WTC11 (cell line): ENCODE data around the gene PUSL1. TPM values are rescaled to one million over a fixed set of nuclear protein-coding genes. Genes with fewer than 3 reads are reported as not detected.

Source experiments
- ATAC-seq: fragments of 200-7000 bp; cut with Tn5 transposase; 2 replicates; pipeline ENCODE4 v1.10.0; 2021; ENCODE audit warnings: mild to moderate bottlenecking, moderate library complexity
- CTCF ChIA-PET: fragments of 300-600 bp; sonication (Branson Sonifier 250); formaldehyde crosslinking; loops from one replicate; lab custom pipeline; 2021; ENCODE audit warnings: antibody characterized with exemption; lab: Charles Lee
- POLR2A ChIA-PET: fragments of 350-600 bp; sonication (Branson Sonifier 250); formaldehyde crosslinking; loops from one replicate; lab custom pipeline; 2021; ENCODE audit warnings: antibody characterized with exemption; lab: Charles Lee
- DNase-seq: peaks from one replicate; pipeline ENCODE4 v3.0.0; 2021; ENCODE audit warnings: low spot score
- H3K27ac Mint-ChIP-seq: 2 replicates; pipeline ENCODE4 v1.8.0; 2021; ENCODE audit warnings: mixed read lengths
- H3K27me3 Mint-ChIP-seq: 2 replicates; pipeline ENCODE4 v1.8.0; 2021; ENCODE audit warnings: low read depth, mild to moderate bottlenecking, moderate library complexity, mixed read lengths
- H3K36me3 Mint-ChIP-seq: 2 replicates; pipeline ENCODE4 v1.8.0; 2021; ENCODE audit warnings: mixed read lengths
- H3K4me1 Mint-ChIP-seq: 2 replicates; pipeline ENCODE4 v1.8.0; 2022; ENCODE audit warnings: mixed read lengths
- H3K4me3 Mint-ChIP-seq: 2 replicates; pipeline ENCODE4 v1.8.0; 2021; ENCODE audit warnings: mild to moderate bottlenecking, moderate library complexity, mixed read lengths
- H3K9me3 Mint-ChIP-seq: 2 replicates; pipeline ENCODE4 v1.8.0; 2021; ENCODE audit warnings: mixed read lengths
- AR ChIP-seq: fragments of 250-450 bp; sonication (Bioruptor Pico); IDR thresholded peaks from 2 replicates; pipeline ENCODE4 v1.9.0; 2021; ENCODE audit warnings: mild to moderate bottlenecking
- CREM ChIP-seq: sonication (generic); formaldehyde crosslinking; IDR thresholded peaks from 2 replicates; pipeline ENCODE4 v1.8.1; 2022; ENCODE audit warnings: mild to moderate bottlenecking, missing genetic modification reagents, moderate library complexity
- E2F4 ChIP-seq: sonication (generic); formaldehyde crosslinking; IDR thresholded peaks from 2 replicates; pipeline ENCODE4 v1.8.1; 2022; ENCODE audit warnings: low read depth, mild to moderate bottlenecking, moderate library complexity, missing genetic modification reagents, borderline replicate concordance
- E2F5 ChIP-seq: sonication (generic); formaldehyde crosslinking; IDR thresholded peaks from 2 replicates; pipeline ENCODE4 v1.8.1; 2022; ENCODE audit warnings: mild to moderate bottlenecking, moderate library complexity, missing genetic modification reagents
- ELF4 ChIP-seq: sonication (generic); formaldehyde crosslinking; IDR thresholded peaks from 2 replicates; pipeline ENCODE4 v1.8.1; 2022; ENCODE audit warnings: low read depth, mild to moderate bottlenecking, moderate library complexity, missing genetic modification reagents
- EMX1 ChIP-seq: fragments of 250-450 bp; sonication (Bioruptor Pico); IDR thresholded peaks from 2 replicates; pipeline ENCODE4 v1.8.0; 2021; ENCODE audit warnings: mild to moderate bottlenecking
- JUN ChIP-seq: sonication (generic); formaldehyde crosslinking; IDR thresholded peaks from 2 replicates; pipeline ENCODE4 v1.8.0; 2023; ENCODE audit warnings: mild to moderate bottlenecking, missing genetic modification reagents
- MAX ChIP-seq: sonication (generic); formaldehyde crosslinking; IDR thresholded peaks from 2 replicates; pipeline ENCODE4 v1.8.0; 2022; ENCODE audit warnings: mild to moderate bottlenecking, missing genetic modification reagents
- MXD4 ChIP-seq: fragments of 250-450 bp; sonication (Bioruptor Pico); IDR thresholded peaks from 2 replicates; pipeline ENCODE4 v1.8.0; 2021; ENCODE audit warnings: mild to moderate bottlenecking, moderate library complexity, borderline replicate concordance
- MYBL2 ChIP-seq: sonication (generic); formaldehyde crosslinking; IDR thresholded peaks from 2 replicates; pipeline ENCODE4 v1.8.1; 2023; ENCODE audit warnings: mild to moderate bottlenecking, moderate library complexity, missing genetic modification reagents
- NFYB ChIP-seq: sonication (generic); formaldehyde crosslinking; conservative IDR thresholded peaks from 2 replicates; pipeline ENCODE4 v1.8.0; 2022; ENCODE audit warnings: low read depth, missing genetic modification reagents
- NR1H2 ChIP-seq: sonication (generic); formaldehyde crosslinking; IDR thresholded peaks from 2 replicates; pipeline ENCODE4 v1.9.0; 2021; ENCODE audit warnings: mild to moderate bottlenecking, moderate library complexity, missing genetic modification reagents
- TCF7 ChIP-seq: sonication (generic); formaldehyde crosslinking; IDR thresholded peaks from 2 replicates; pipeline ENCODE4 v1.8.0; 2022; ENCODE audit warnings: mild to moderate bottlenecking, low read depth, missing genetic modification reagents, moderate library complexity
- TP53 ChIP-seq: sonication (generic); formaldehyde crosslinking; IDR thresholded peaks from 2 replicates; pipeline ENCODE4 v1.8.1; 2023; ENCODE audit warnings: mild to moderate bottlenecking, missing genetic modification reagents
- USF2 ChIP-seq: sonication (generic); formaldehyde crosslinking; IDR thresholded peaks from 2 replicates; pipeline ENCODE4 v1.8.1; 2023; ENCODE audit warnings: mild to moderate bottlenecking, missing genetic modification reagents, moderate library complexity
- ZNF263 ChIP-seq: sonication (generic); formaldehyde crosslinking; IDR thresholded peaks from 2 replicates; pipeline ENCODE4 v1.8.1; 2022; ENCODE audit warnings: low read depth, mild to moderate bottlenecking, moderate library complexity, missing genetic modification reagents
- ZNF423 ChIP-seq: fragments of 250-450 bp; sonication (Bioruptor Pico); IDR thresholded peaks from 2 replicates; pipeline ENCODE4 v2.1.2; 2022; ENCODE audit warnings: mild to moderate bottlenecking, moderate library complexity
- ZSCAN18 ChIP-seq: fragments of 250-450 bp; sonication (Bioruptor Pico); IDR thresholded peaks from 2 replicates; pipeline ENCODE4 v2.1.2; 2022; ENCODE audit warnings: mild to moderate bottlenecking, moderate library complexity
- total RNA-seq: library from RNA; stranded (reverse); gene quantifications from 3 replicates; pipeline ENCODE4 v1.2.3, GENCODE V29; 2021

The PUSL1 gene
- total RNA-seq, 1 experiment from 2014 or later, result 51.5 TPM

- Mint-ChIP-seq H3K27me3 (peaks cover 17% of the 10 kb centered on the region), H3K36me3 (no peaks in the 10 kb centered on the region), H3K9me3 (no peaks in the 10 kb centered on the region), H3K4me3 (peak overlapping the region; percentile 73), H3K27ac (no peak overlapping the region), H3K4me1 (peaks cover 29% of the 10 kb centered on the region)
- POLR2A ChIA-PET, result interaction anchor here (0.6 to 1.1 kb wide), 5 partner anchors 17 to 484 kb away, joined by 3 to 5 read pairs (median 4); no protein-coding TSS in a partner anchor
- ATAC-seq (no peak), DNase-seq (no peak)
- CTCF ChIA-PET, result interaction anchor here (0.6 to 1.5 kb wide), 11 partner anchors 9 to 150 kb away, joined by 3 to 6 read pairs (median 3); partner anchors contain the start of gene AURKAIP1
- TF ChIP-seq TCF7 (0 out of 2 replicates have a peak, but pooled peaks have one; percentile 54), NFYB (0 out of 2 replicates have a peak, but pooled peaks have one; percentile 27), JUN (CRISPR knock-in tag) (no peak), USF2 (CRISPR knock-in tag) (0 out of 2 replicates have a peak, but pooled peaks have one; percentile 9), MYBL2 (CRISPR knock-in tag) (0 out of 2 replicates have a peak, but pooled peaks have one; percentile 37), MXD4 (CRISPR knock-in tag) (no peak), ZNF263 (CRISPR knock-in tag) (no peak), EMX1 (CRISPR knock-in tag) (peak; percentile 44; the same call in 1 of the 2 replicates), ZNF423 (CRISPR knock-in tag) (0 out of 2 replicates have a peak, but pooled peaks have one; percentile 4), NR1H2 (CRISPR knock-in tag) (no peak), AR (CRISPR knock-in tag) (0 out of 2 replicates have a peak, but pooled peaks have one; percentile 41), TP53 (CRISPR knock-in tag) (peak; percentile 7; the same call in 1 of the 2 replicates), ZSCAN18 (CRISPR knock-in tag) (0 out of 2 replicates have a peak, but pooled peaks have one; percentile 19), ELF4 (CRISPR knock-in tag) (no peak), CREM (CRISPR knock-in tag) (0 out of 2 replicates have a peak, but pooled peaks have one; percentile 48), MAX (CRISPR knock-in tag) (peak; percentile 39; the same call in 1 of the 2 replicates), E2F4 (CRISPR knock-in tag) (0 out of 2 replicates have a peak, but pooled peaks have one; percentile 24), E2F5 (CRISPR knock-in tag) (0 out of 2 replicates have a peak, but pooled peaks have one; percentile 36)
These were observed 46.2 kb downstream of the PUSL1 start for GRCh38 chr1:1354271-1355247.
